ENCODE measurements around the gene LDLRAD3.

- no peak for TF ChIP-seq POLR2A (IDR thresholded peaks at IDR 0.05)
- TF ChIP-seq CTCF (IDR thresholded peaks at IDR 0.05) = no peak
Observed at GRCh38 chr11:36053281-36053680, 109.4 kb downstream of the LDLRAD3 start.

Measured in adrenal gland (tissue), 5 donors.